HuH-7 (cell line): ENCODE data around the gene ZNF778.

Experiments used
- DNase-seq: peaks from one replicate; pipeline ENCODE4 v3.0.0; 2011; ENCODE audit warnings: low spot score

ZNF778 gene

GRCh38 chr16:89277641-89278341 lies 60.3 kb downstream of the ZNF778 start:
- DNase-seq, result no peak

- no peak for DNase-seq
Observed at GRCh38 chr16:89278441-89279240, 61.1 kb downstream of the ZNF778 start.

GRCh38 chr16:89279666-89280481 lies 62.4 kb downstream of the ZNF778 start:
- DNase-seq, result no peak

GRCh38 chr16:89280546-89281188 lies 63.2 kb downstream of the ZNF778 start:
- no peak for DNase-seq

- no peak for DNase-seq
Observed at GRCh38 chr16:89281189-89281577, 63.7 kb downstream of the ZNF778 start.

- DNase-seq, result no peak
Observed at GRCh38 chr16:89281829-89282228, 64.3 kb downstream of the ZNF778 start.

- no peak for DNase-seq
Observed at GRCh38 chr16:89282523-89282922, 65.0 kb downstream of the ZNF778 start.

- DNase-seq, result no peak
Observed at GRCh38 chr16:89283449-89283848, 65.9 kb downstream of the ZNF778 start.

- no peak for DNase-seq
Observed at GRCh38 chr16:89285381-89285780, 67.9 kb downstream of the ZNF778 start.

- no peak for DNase-seq
Observed at GRCh38 chr16:89286096-89286495, 68.6 kb downstream of the ZNF778 start.
